ENCODE data around the gene SERTAD1. TPM values are rescaled to one million over a fixed set of nuclear protein-coding genes. Genes with fewer than 3 reads are reported as not detected.
A peak's percentile ranks its signal among the peaks of the same experiment; 100 is the strongest.

Gene SERTAD1
- total RNA-seq, result 3.2 and 3.3 TPM in 2 replicates
- long read RNA-seq, partial matches to known transcripts, result 0 of 2 reads
- long read RNA-seq, other reads (novel, unspliced or antisense), result 0 of 2 reads

GRCh38 chr19:40425450-40426287 lies at the start of gene SERTAD1:
Gene SERTAD1 (minus strand): TSS chr19:40425992. CDS start chr19:40423546, 2,446 bp downstream.
- peak within 1 kb of the TSS; percentile 96 for H3K4me3 Mint-ChIP-seq
- no peaks in the 10 kb centered on the region for H3K27me3 Mint-ChIP-seq (ENCODE audit: low read depth)
- H3K9me3 Mint-ChIP-seq, result no peaks in the 10 kb centered on the region
- DNase-seq (ENCODE audit: low read depth, low spot score), result peak; percentile 99
- H3K36me3 Mint-ChIP-seq (ENCODE audit: low read depth), result no peaks in the 10 kb centered on the region
- peak within 1 kb of the TSS; percentile 97 for H3K27ac Mint-ChIP-seq (ENCODE audit: unreplicated experiment)
- peaks cover 29% of the 10 kb centered on the region for H3K4me1 Mint-ChIP-seq
- peak; percentile 92 for TF ChIP-seq CTCF (conservative IDR thresholded peaks at IDR 0.05)

DNA sequence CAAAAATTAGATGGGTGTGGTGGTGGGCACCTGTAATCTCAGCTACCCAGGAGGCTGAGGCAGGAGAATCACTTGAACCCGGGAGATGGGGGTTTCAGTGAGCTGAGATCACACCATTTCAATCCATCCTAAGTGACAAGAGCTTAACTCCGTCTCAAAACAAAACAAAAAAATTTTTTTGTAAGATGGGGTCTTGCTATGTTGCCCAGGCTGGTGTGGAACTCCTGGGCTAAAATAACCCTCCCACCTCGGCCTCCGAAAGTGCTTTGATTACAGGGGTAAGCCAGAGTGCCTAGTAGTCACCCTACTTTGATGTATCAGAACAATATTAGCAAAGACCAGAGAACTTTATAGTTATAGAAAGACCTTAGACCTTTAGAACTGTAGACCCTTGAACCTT lies 48.9 kb upstream of the SERTAD1 start:
- Mint-ChIP-seq H3K9me3 (no peaks in the 10 kb centered on the region), H3K4me3 (no peak overlapping the region), H3K27ac (ENCODE audit: unreplicated experiment) (no peak overlapping the region), H3K27me3 (ENCODE audit: low read depth) (peaks cover 17% of the 10 kb centered on the region), H3K36me3 (ENCODE audit: low read depth) (no peaks in the 10 kb centered on the region), H3K4me1 (no peaks in the 10 kb centered on the region)
- DNase-seq (ENCODE audit: low read depth, low spot score), result no peak
- no peak for TF ChIP-seq CTCF (conservative IDR thresholded peaks at IDR 0.05)

DNA sequence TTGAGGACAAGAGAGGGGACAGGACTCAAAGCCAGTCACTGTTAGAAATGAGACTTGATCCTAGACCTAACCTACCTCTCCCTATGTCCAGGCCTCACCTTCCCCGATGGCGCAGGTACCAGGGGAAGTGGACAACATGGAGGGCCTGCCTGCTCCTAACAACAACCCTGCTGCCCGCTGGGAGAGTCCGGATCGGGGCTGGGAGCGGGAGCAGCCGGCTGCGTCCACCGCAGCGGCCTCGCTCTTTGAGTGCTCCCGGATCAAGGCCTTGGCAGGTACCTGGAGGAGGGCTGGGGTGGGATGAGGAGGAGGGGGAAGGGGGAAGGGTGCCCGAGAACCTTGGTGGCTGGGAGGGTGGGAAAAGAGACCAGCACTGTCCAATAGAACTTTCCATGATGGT lies 46.7 kb upstream of the SERTAD1 start:
- Mint-ChIP-seq H3K4me1 (no peaks in the 10 kb centered on the region), H3K9me3 (no peaks in the 10 kb centered on the region), H3K4me3 (no peak overlapping the region), H3K27ac (ENCODE audit: unreplicated experiment) (no peak overlapping the region), H3K36me3 (ENCODE audit: low read depth) (no peaks in the 10 kb centered on the region), H3K27me3 (ENCODE audit: low read depth) (peaks cover 26% of the 10 kb centered on the region)
- DNase-seq (ENCODE audit: low read depth, low spot score), result no peak
- no peak for TF ChIP-seq CTCF (conservative IDR thresholded peaks at IDR 0.05)

GRCh38 chr19:40471111-40471510 lies 45.3 kb upstream of the SERTAD1 start:
- Mint-ChIP-seq H3K4me3 (peak overlapping the region; percentile 44), H3K9me3 (no peaks in the 10 kb centered on the region), H3K27ac (ENCODE audit: unreplicated experiment) (no peak overlapping the region), H3K27me3 (ENCODE audit: low read depth) (peaks cover 32% of the 10 kb centered on the region), H3K4me1 (peaks cover 7% of the 10 kb centered on the region), H3K36me3 (ENCODE audit: low read depth) (no peaks in the 10 kb centered on the region)
- TF ChIP-seq CTCF (conservative IDR thresholded peaks at IDR 0.05), result no peak
- DNase-seq (ENCODE audit: low read depth, low spot score), result no peak

DNA sequence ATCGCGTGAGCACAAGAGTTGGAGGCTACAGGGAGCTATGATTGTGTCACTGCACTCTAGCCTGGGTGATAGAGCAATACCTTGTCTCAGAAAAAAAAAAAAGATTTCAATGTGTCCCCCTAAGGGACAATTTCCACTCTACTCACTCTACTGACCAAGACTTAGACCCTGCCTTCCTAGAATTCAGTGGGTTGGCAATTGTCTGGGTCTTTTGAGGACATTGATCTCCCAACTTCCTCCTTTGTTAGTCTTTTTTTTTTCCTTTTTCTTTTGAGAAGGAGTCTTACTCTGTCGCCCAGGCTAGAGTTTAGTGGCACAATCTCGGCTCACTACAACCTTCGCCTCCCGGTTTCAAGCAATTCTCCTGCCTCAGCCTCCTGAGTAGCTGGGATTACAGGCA lies 43.2 kb upstream of the SERTAD1 start:
- H3K4me3 Mint-ChIP-seq, result no peak overlapping the region
- peaks cover 51% of the 10 kb centered on the region for H3K27me3 Mint-ChIP-seq (ENCODE audit: low read depth)

More for the DNA sequence above, 43.2 kb upstream of the SERTAD1 start:
- Mint-ChIP-seq H3K4me1 (peaks cover 19% of the 10 kb centered on the region), H3K9me3 (no peaks in the 10 kb centered on the region), H3K36me3 (ENCODE audit: low read depth) (no peaks in the 10 kb centered on the region), H3K27ac (ENCODE audit: unreplicated experiment) (no peak overlapping the region)
- no peak for TF ChIP-seq CTCF (conservative IDR thresholded peaks at IDR 0.05)
- no peak for DNase-seq (ENCODE audit: low read depth, low spot score)
